ENCODE measurements around the gene CHST9. TPM values are rescaled to one million over a fixed set of nuclear protein-coding genes. Genes with fewer than 3 reads are reported as not detected.

CHST9 gene
- polyA plus RNA-seq, 1 donor (not counting 4 experiments of a cell fraction or from before 2014, with no cell fraction given), result 0.07 TPM

DNA sequence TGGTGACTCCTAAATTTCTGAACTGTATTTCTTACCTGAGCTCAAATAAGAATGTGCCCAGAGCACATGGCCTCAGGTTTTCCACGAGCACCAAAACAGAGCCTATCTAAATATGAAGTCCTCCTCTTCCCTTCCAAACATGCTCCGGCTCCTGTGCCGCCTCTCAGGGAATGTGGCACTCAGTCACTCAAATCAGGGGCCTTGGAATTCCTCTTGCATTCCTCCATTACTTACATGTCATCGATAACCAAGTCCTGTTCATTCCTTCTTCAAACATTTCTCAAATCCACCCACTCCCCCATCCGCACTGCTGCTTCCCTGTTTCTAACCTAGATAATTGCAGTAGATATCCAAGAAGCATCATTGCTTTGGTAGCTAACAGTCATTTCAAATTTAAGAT, 151.4 kb downstream of the CHST9 start:
- no peak overlapping the region for H3K9ac ChIP-seq (ENCODE audit: control insufficient read depth, extremely low read depth, insufficient read depth, low read length)
- TF ChIP-seq, protein P1, sequence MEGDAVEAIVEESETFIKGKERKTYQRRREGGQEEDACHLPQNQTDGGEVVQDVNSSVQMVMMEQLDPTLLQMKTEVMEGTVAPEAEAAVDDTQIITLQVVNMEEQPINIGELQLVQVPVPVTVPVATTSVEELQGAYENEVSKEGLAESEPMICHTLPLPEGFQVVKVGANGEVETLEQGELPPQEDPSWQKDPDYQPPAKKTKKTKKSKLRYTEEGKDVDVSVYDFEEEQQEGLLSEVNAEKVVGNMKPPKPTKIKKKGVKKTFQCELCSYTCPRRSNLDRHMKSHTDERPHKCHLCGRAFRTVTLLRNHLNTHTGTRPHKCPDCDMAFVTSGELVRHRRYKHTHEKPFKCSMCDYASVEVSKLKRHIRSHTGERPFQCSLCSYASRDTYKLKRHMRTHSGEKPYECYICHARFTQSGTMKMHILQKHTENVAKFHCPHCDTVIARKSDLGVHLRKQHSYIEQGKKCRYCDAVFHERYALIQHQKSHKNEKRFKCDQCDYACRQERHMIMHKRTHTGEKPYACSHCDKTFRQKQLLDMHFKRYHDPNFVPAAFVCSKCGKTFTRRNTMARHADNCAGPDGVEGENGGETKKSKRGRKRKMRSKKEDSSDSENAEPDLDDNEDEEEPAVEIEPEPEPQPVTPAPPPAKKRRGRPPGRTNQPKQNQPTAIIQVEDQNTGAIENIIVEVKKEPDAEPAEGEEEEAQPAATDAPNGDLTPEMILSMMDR (optimal IDR thresholded peaks at IDR 0.05 in 1 of 3, IDR thresholded peaks at IDR 0.05 in 1 of 3, conservative IDR thresholded peaks at IDR 0.05 in 1 of 3; ENCODE audit: extremely low read depth in 1 of 3, insufficient read depth in 2 of 3, low read length in 3 of 3), result no peak
- TF ChIP-seq EZH2 (IDR thresholded peaks at IDR 0.05; ENCODE audit: low read length), result no peak
- dilution Hi-C loops (cut with MboI; ENCODE audit: extremely low pct_ligation_motif_present, low sequenced_read_pairs), result no loop called here
- no peaks in the 10 kb centered on the region for H3K9me3 ChIP-seq (ENCODE audit: control insufficient read depth, low read depth, low read length)
- H4K20me1 ChIP-seq (ENCODE audit: control insufficient read depth, extremely low read depth, insufficient read depth, low read length), result no peaks in the 10 kb centered on the region
- H3K4me3 ChIP-seq (ENCODE audit: control insufficient read depth in 2 of 3, extremely low read depth in 1 of 3, insufficient read depth in 2 of 3, low read depth in 1 of 3, low read length in 3 of 3), result no peak overlapping the region
- no peaks in the 10 kb centered on the region for H3K27me3 ChIP-seq (ENCODE audit: control insufficient read depth, extremely low read depth, insufficient read depth, low read length)
- H3K9me1 ChIP-seq (ENCODE audit: control insufficient read depth, extremely low read depth, insufficient read depth, low read length), result no peaks in the 10 kb centered on the region
- no peaks in the 10 kb centered on the region for H3K79me2 ChIP-seq (ENCODE audit: control insufficient read depth, insufficient read depth, low read length)
- no peak overlapping the region for H3K27ac ChIP-seq (ENCODE audit: control insufficient read depth, insufficient read depth, low read length)
- H2AFZ ChIP-seq (ENCODE audit: control insufficient read depth, low read length), result no peak overlapping the region
- H3K4me1 ChIP-seq (ENCODE audit: control insufficient read depth, extremely low read depth, insufficient read depth, low read length), result no peaks in the 10 kb centered on the region
- no peak overlapping the region for H3K4me2 ChIP-seq (ENCODE audit: control insufficient read depth, extremely low read depth, insufficient read depth, low read depth, low read length)
- FAIRE-seq (no peak), DNase-seq (ENCODE audit: low read depth, low spot score) (no peak)
- H3K36me3 ChIP-seq (ENCODE audit: control insufficient read depth in 2 of 2, extremely low read depth in 1 of 2, insufficient read depth in 2 of 2, low read length in 2 of 2), result no peaks in the 10 kb centered on the region

DNA sequence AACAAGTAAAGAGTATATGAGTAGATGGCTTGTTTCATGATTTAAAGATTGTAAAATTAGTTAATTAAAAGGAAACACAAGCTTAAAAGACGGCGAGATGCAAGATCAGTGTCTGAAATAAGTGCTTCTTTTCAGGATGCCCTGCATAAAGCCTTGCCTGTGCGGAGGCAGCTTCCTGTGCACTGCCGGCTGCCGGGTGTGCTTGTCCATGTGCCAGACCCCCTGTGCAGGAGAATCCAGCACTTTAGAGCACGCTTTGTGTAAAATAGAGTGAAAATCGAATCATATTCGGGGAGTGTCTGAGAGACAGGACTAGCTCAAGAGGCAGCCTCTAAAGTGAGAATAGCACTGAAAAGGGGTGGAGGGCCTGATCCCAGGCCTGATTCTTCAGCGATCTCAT, 154.7 kb downstream of the CHST9 start:
- no peak overlapping the region for H3K4me2 ChIP-seq (ENCODE audit: control insufficient read depth, extremely low read depth, insufficient read depth, low read depth, low read length)
- DNase-seq (ENCODE audit: low read depth, low spot score) (no peak), FAIRE-seq (no peak)
- H2AFZ ChIP-seq (ENCODE audit: control insufficient read depth, low read length), result no peak overlapping the region
- no peaks in the 10 kb centered on the region for H3K9me3 ChIP-seq (ENCODE audit: control insufficient read depth, low read depth, low read length)
- H3K79me2 ChIP-seq (ENCODE audit: control insufficient read depth, insufficient read depth, low read length), result no peaks in the 10 kb centered on the region
- H3K4me3 ChIP-seq (ENCODE audit: control insufficient read depth in 2 of 3, extremely low read depth in 1 of 3, insufficient read depth in 2 of 3, low read depth in 1 of 3, low read length in 3 of 3), result no peak overlapping the region
- TF ChIP-seq, protein P1 (optimal IDR thresholded peaks at IDR 0.05 in 1 of 3, IDR thresholded peaks at IDR 0.05 in 1 of 3, conservative IDR thresholded peaks at IDR 0.05 in 1 of 3; ENCODE audit: extremely low read depth in 1 of 3, insufficient read depth in 2 of 3, low read length in 3 of 3), result no peak
- no peak for TF ChIP-seq EZH2 (IDR thresholded peaks at IDR 0.05; ENCODE audit: low read length)
- H3K9ac ChIP-seq (ENCODE audit: control insufficient read depth, extremely low read depth, insufficient read depth, low read length), result no peak overlapping the region
- H3K4me1 ChIP-seq (ENCODE audit: control insufficient read depth, extremely low read depth, insufficient read depth, low read length), result no peaks in the 10 kb centered on the region
- H4K20me1 ChIP-seq (ENCODE audit: control insufficient read depth, extremely low read depth, insufficient read depth, low read length), result no peaks in the 10 kb centered on the region
- H3K9me1 ChIP-seq (ENCODE audit: control insufficient read depth, extremely low read depth, insufficient read depth, low read length), result no peaks in the 10 kb centered on the region
- no peak overlapping the region for H3K27ac ChIP-seq (ENCODE audit: control insufficient read depth, insufficient read depth, low read length)
- H3K27me3 ChIP-seq (ENCODE audit: control insufficient read depth, extremely low read depth, insufficient read depth, low read length), result no peaks in the 10 kb centered on the region
- H3K36me3 ChIP-seq (ENCODE audit: control insufficient read depth in 2 of 2, extremely low read depth in 1 of 2, insufficient read depth in 2 of 2, low read length in 2 of 2), result no peaks in the 10 kb centered on the region
- dilution Hi-C loops (cut with MboI; ENCODE audit: extremely low pct_ligation_motif_present, low sequenced_read_pairs), result no loop called here

Data from keratinocyte (primary cell).